ENCODE results near the gene FAM107A. TPM values are rescaled to one million over a fixed set of nuclear protein-coding genes. Genes with fewer than 3 reads are reported as not detected.

Gene FAM107A
- total and polyA plus RNA-seq, 2 of the 13 experiments (the other 11 are each of a cell fraction or from before 2014, with no cell fraction given), result not detected

- H3K4me3 ChIP-seq (replicated peaks in 1 of 3; ENCODE audit: insufficient read depth in 1 of 3, low read depth in 2 of 3, low read length in 3 of 3), result no peak overlapping the region
- in situ Hi-C loops (cut with HindIII; ENCODE audit: extremely low pct_ligation_motif_present, low pct_unique_long_range_greater_than_20kb), result no loop called here
- BruUV-seq (replicated peaks), result no TSS peak
- POLR2A ChIA-PET, result no interaction called here
- H3K27ac ChIP-seq (ENCODE audit: extremely low read length, insufficient read depth, low read length), result no peak overlapping the region
- H3K27me3 ChIP-seq (ENCODE audit: control insufficient read depth in 1 of 2, insufficient read depth in 2 of 2, low read length in 2 of 2), result 0 out of 5 replicates have a peak, but pooled peaks cover 0 to 1% of the 10 kb centered on the region in 2 experiments
- ATAC-seq (no peak), FAIRE-seq (no peak), DNase-seq (ENCODE audit: low spot score) (no peak)
- H3K9ac ChIP-seq (ENCODE audit: insufficient read depth, low read depth, low read length), result no peak overlapping the region
- H4K20me1 ChIP-seq (ENCODE audit: insufficient read depth, low read length), result no peaks in the 10 kb centered on the region
- peak; percentile 89 for TF ChIP-seq ATF7 (IDR thresholded peaks at IDR 0.05)
- no peak for TF ChIP-seq ATF7 (CRISPR knock-in tag; IDR thresholded peaks at IDR 0.05)
- TF ChIP-seq CREB1 (IDR thresholded peaks at IDR 0.05), result peak; percentile 80
- no peak for TF ChIP-seq CREB1 (CRISPR knock-in tag; IDR thresholded peaks at IDR 0.05)
- no peak for TF ChIP-seq ARID4A (CRISPR knock-in tag; IDR thresholded peaks at IDR 0.05; ENCODE audit: borderline replicate concordance)
- TF ChIP-seq MAFF (IDR thresholded peaks at IDR 0.05; ENCODE audit: low read depth, low read length), result no peak
- TF ChIP-seq ZNF20 (CRISPR knock-in tag; IDR thresholded peaks at IDR 0.05), result no peak
- no peak for TF ChIP-seq TOE1 (CRISPR knock-in tag; IDR thresholded peaks at IDR 0.05)
- no peaks in the 10 kb centered on the region for H3K79me2 ChIP-seq (ENCODE audit: insufficient read depth, low read length)
- CTCF ChIA-PET (ENCODE audit: low intra/inter-chr PET ratio, low total read pairs), result no interaction called here
- no peak overlapping the region for H2AFZ ChIP-seq (ENCODE audit: low read length)
- no peak overlapping the region for H3K4me2 ChIP-seq (ENCODE audit: low read depth, low read length)
- WGBS (ENCODE audit: low lambda C conversion rate), result 45% methylated on average over 5 of the region's 5 CpGs
- no peaks in the 10 kb centered on the region for H3K36me3 ChIP-seq (replicated peaks in 1 of 2; ENCODE audit: control insufficient read depth in 1 of 2, insufficient read depth in 2 of 2, low read length in 2 of 2)
- peaks cover 13% of the 10 kb centered on the region for H3K4me1 ChIP-seq (ENCODE audit: insufficient read depth, low read length)
- intact Hi-C loops (cut with micrococcal nuclease; ENCODE audit: unreplicated experiment), result no loop called here
- no peaks in the 10 kb centered on the region for H3K9me3 ChIP-seq (ENCODE audit: low read length)
Observed at GRCh38 chr3:58578873-58579272, 1.7 kb upstream of the FAM107A start.

All from HepG2 (cell line).